ENCODE data around the gene MPHOSPH10.
"Not testable (repeated sequence)": the region's sequence is repeated elsewhere in the genome, so short reads cannot be mapped to it uniquely, and the experiment has no call there.

The MPHOSPH10 gene

DNA sequence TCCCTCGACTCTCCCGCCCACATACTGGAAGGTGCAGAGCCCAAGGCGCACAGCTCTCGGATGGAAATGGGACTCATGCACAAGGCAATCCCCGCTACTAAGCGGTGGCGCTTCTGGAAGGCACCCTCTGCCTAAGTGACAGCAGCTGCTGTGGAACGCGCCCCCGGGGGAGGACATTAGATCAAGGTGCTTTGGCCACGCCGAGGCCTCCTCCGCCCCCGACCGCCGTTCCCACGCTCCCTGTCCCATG lies 607 bp upstream of the MPHOSPH10 start:
- DNase-seq (ENCODE audit: low spot score in 2 of 2): no peak
- Mint-ChIP-seq H3K27me3 (no peaks in the 10 kb centered on the region), H3K9me3 (no peaks in the 10 kb centered on the region), H3K36me3 (ENCODE audit: insufficient read depth) (peaks cover 15% of the 10 kb centered on the region), H3K4me1 (peaks cover 15% of the 10 kb centered on the region), H3K27ac (ENCODE audit: low read depth) (no peak overlapping the region), H3K4me3 (no peak overlapping the region)
- peak; percentile 53 for ATAC-seq (replicated peaks; ENCODE audit: extremely low read depth, poor library complexity, severe bottlenecking)

- ATAC-seq (replicated peaks; ENCODE audit: extremely low read depth, poor library complexity, severe bottlenecking) (no peak), DNase-seq (ENCODE audit: low spot score in 2 of 2) (no peak)
- no peak overlapping the region for H3K27ac Mint-ChIP-seq (ENCODE audit: low read depth)
- H3K4me1 Mint-ChIP-seq: peaks cover 15% of the 10 kb centered on the region
- H3K27me3 Mint-ChIP-seq: no peaks in the 10 kb centered on the region
- peaks cover 26% of the 10 kb centered on the region for H3K36me3 Mint-ChIP-seq (ENCODE audit: insufficient read depth)
- H3K4me3 Mint-ChIP-seq: no peak overlapping the region
- no peaks in the 10 kb centered on the region for H3K9me3 Mint-ChIP-seq
These were observed 441 bp downstream of the MPHOSPH10 start for GRCh38 chr2:71130905-71131244.

DNA sequence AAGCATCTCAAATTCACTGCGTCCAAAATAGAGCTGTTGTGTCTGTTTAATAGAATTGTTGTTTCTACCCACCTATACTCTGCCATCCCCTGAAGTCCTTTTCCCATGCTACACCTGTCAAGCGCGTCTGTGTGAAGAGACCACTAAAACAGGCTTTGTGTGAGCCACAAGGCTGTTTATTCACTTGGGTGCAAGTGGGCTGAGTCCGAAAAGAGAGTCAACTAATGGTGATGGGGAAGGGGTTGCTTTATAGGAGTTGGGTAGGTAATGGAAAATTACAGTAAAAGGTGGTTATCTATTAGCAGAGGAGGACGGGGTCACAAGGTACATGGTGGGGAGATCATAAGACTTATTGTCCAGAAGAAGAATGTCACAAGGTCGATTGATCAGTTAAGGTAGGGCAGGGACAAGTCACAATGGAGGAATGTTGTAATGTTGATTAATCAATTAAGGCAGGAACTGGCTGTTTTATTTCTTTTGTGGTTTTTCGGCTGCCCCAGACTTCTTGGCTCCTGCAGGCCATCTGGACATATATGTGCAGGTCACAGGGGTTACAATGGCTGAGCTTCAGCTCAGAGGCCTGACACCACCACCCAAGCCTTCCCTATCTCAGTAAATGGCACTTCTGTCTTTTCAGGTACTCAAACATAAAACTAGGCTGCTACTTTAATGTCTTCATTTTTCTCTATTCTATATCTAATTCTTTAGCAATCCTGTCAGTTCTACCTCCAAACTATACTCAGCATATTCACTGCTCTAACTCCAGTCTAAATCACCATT lies 1.1 kb downstream of the MPHOSPH10 start:
- H3K27ac Mint-ChIP-seq (ENCODE audit: low read depth); H3K27me3 Mint-ChIP-seq; H3K4me3 Mint-ChIP-seq; ATAC-seq (replicated peaks; ENCODE audit: extremely low read depth, poor library complexity, severe bottlenecking); DNase-seq (ENCODE audit: low spot score in 2 of 2); H3K9me3 Mint-ChIP-seq: not testable (repeated sequence)
- H3K4me1 Mint-ChIP-seq: peaks cover 15% of the 10 kb centered on the region
- peaks cover 31% of the 10 kb centered on the region for H3K36me3 Mint-ChIP-seq (ENCODE audit: insufficient read depth)

DNA sequence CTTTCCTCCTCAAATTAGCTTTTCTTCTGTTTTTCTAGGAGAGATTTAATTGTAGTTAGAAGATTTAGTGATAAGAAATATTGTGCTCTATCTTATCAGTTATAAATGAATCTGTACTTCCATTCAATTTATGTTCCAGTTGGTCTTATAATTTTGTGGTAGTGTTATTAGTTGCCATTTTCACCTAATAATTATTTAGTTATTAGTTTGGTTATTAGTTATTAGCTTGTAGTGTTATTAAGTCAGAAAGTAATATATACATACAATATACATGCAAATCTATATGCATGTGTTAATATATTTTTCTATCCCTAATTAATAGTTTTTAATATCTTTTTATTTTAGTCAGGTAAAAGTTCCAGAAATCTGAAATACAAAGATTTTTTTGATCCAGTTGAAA lies 3.2 kb downstream of the MPHOSPH10 start:
- H3K4me3 Mint-ChIP-seq: no peak overlapping the region
- no peaks in the 10 kb centered on the region for H3K27me3 Mint-ChIP-seq
- H3K9me3 Mint-ChIP-seq: no peaks in the 10 kb centered on the region
- peaks cover 11% of the 10 kb centered on the region for H3K4me1 Mint-ChIP-seq
- no peak overlapping the region for H3K27ac Mint-ChIP-seq (ENCODE audit: low read depth)
- ATAC-seq (replicated peaks; ENCODE audit: extremely low read depth, poor library complexity, severe bottlenecking) (no peak), DNase-seq (ENCODE audit: low spot score in 2 of 2) (no peak)
- H3K36me3 Mint-ChIP-seq (ENCODE audit: insufficient read depth): peaks cover 46% of the 10 kb centered on the region

DNA sequence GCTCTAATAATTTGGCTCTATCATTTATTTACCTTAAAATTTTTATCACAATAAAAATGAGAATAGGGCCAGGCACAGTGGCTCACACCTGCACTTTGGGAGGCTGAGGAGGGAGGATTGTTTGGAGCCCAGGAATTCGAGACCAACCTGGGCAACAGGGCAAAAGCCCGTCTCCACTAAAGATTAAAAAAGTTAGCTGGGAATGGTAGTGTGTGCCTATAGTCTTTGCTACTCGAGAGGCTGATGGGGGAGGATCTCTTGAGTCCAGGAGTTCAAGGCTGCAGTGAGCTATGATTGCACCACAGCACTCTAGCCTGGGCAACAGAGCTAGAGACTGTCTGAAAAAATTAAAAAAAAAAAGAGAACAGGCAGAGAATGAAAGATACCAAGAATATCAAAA lies 5.7 kb downstream of the MPHOSPH10 start:
- H3K27ac Mint-ChIP-seq (ENCODE audit: low read depth): no peak overlapping the region
- H3K9me3 Mint-ChIP-seq: no peaks in the 10 kb centered on the region
- peaks cover 56% of the 10 kb centered on the region for H3K36me3 Mint-ChIP-seq (ENCODE audit: insufficient read depth)
- H3K4me1 Mint-ChIP-seq: no peaks in the 10 kb centered on the region
- H3K4me3 Mint-ChIP-seq: no peak overlapping the region
- no peak for DNase-seq (ENCODE audit: low spot score in 2 of 2)
- no peaks in the 10 kb centered on the region for H3K27me3 Mint-ChIP-seq
- no peak for ATAC-seq (replicated peaks; ENCODE audit: extremely low read depth, poor library complexity, severe bottlenecking)

DNA sequence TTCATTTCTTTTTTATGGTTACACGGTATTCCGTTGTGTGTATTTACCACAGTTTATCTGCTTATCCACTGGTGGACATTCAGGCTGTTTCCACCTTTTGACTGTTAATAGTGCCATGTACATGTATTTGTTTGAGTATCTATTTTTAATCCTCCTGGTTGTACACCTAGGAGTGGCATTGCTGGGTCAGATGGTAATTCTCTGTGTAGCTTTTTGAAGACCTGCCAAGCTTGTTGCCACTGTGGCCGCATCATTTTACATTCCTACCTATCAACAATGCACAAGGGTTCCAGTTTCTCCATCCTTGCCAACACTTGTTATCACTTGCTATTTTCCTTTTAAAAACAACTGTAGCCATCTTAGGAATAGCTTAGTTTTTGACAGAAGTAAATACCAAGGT lies 13.3 kb downstream of the MPHOSPH10 start:
- no peak overlapping the region for H3K4me3 Mint-ChIP-seq
- no peaks in the 10 kb centered on the region for H3K9me3 Mint-ChIP-seq
- H3K36me3 Mint-ChIP-seq (ENCODE audit: insufficient read depth): peaks cover 73% of the 10 kb centered on the region
- no peaks in the 10 kb centered on the region for H3K27me3 Mint-ChIP-seq
- H3K27ac Mint-ChIP-seq (ENCODE audit: low read depth): no peak overlapping the region
- no peak for ATAC-seq (replicated peaks; ENCODE audit: extremely low read depth, poor library complexity, severe bottlenecking)
- peaks cover 13% of the 10 kb centered on the region for H3K4me1 Mint-ChIP-seq
- DNase-seq (ENCODE audit: low spot score in 2 of 2): no peak

GRCh38 chr2:71148506-71149063 lies 18.2 kb downstream of the MPHOSPH10 start:
- H3K4me3 Mint-ChIP-seq: no peak overlapping the region
- no peaks in the 10 kb centered on the region for H3K27me3 Mint-ChIP-seq
- DNase-seq (ENCODE audit: low spot score in 2 of 2) (no peak), ATAC-seq (replicated peaks; ENCODE audit: extremely low read depth, poor library complexity, severe bottlenecking) (no peak)
- peak overlapping the region; percentile 16 for H3K27ac Mint-ChIP-seq (ENCODE audit: low read depth)
- H3K36me3 Mint-ChIP-seq (ENCODE audit: insufficient read depth): peaks cover 64% of the 10 kb centered on the region
- H3K4me1 Mint-ChIP-seq: peaks cover 13% of the 10 kb centered on the region
- H3K9me3 Mint-ChIP-seq: no peaks in the 10 kb centered on the region

GRCh38 chr2:71150082-71150816 lies 19.8 kb downstream of the MPHOSPH10 start:
- H3K4me1 Mint-ChIP-seq: peaks cover 5% of the 10 kb centered on the region
- peaks cover 50% of the 10 kb centered on the region for H3K36me3 Mint-ChIP-seq (ENCODE audit: insufficient read depth)
- no peak for ATAC-seq (replicated peaks; ENCODE audit: extremely low read depth, poor library complexity, severe bottlenecking)
- no peak overlapping the region for H3K27ac Mint-ChIP-seq (ENCODE audit: low read depth)
- no peak overlapping the region for H3K4me3 Mint-ChIP-seq
- no peak for DNase-seq (ENCODE audit: low spot score in 2 of 2)
- H3K9me3 Mint-ChIP-seq: no peaks in the 10 kb centered on the region
- peaks cover 3% of the 10 kb centered on the region for H3K27me3 Mint-ChIP-seq

- DNase-seq (ENCODE audit: low spot score in 2 of 2): no peak
- no peak for ATAC-seq (replicated peaks; ENCODE audit: extremely low read depth, poor library complexity, severe bottlenecking)
- H3K27me3 Mint-ChIP-seq: peaks cover 11% of the 10 kb centered on the region
- H3K4me3 Mint-ChIP-seq: no peak overlapping the region
- H3K27ac Mint-ChIP-seq (ENCODE audit: low read depth): no peak overlapping the region
- H3K9me3 Mint-ChIP-seq: no peaks in the 10 kb centered on the region
- no peaks in the 10 kb centered on the region for H3K4me1 Mint-ChIP-seq
- peaks cover 36% of the 10 kb centered on the region for H3K36me3 Mint-ChIP-seq (ENCODE audit: insufficient read depth)
These were observed 21.2 kb downstream of the MPHOSPH10 start for GRCh38 chr2:71151620-71152019.

- Mint-ChIP-seq H3K27ac (ENCODE audit: low read depth) (no peak overlapping the region), H3K36me3 (ENCODE audit: insufficient read depth) (peaks cover 15% of the 10 kb centered on the region), H3K4me3 (no peak overlapping the region)
These were observed 23.3 kb downstream of the MPHOSPH10 start for GRCh38 chr2:71153585-71154224.

DNA sequence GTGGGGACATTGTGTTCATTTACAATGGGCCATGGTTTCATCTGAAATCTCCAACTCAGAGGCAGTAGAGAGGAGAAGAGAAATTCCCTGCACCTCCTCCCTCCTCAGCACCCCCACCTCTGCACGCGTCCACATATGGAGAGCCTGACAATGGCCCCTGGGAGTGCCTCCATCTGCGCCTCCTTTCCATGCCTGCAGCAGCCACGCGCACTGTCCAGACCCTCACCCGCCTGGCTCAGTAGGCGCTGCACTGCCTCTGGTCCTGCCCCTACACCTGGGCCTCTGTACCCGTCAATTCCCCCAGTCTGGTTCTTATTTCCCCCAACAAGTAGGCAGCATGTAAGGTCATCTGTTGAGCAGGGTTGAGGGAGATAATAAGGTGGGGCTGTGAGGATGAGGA lies 23.8 kb downstream of the MPHOSPH10 start:
- ATAC-seq (replicated peaks; ENCODE audit: extremely low read depth, poor library complexity, severe bottlenecking): no peak
- Mint-ChIP-seq H3K4me1 (peaks cover 7% of the 10 kb centered on the region), H3K9me3 (no peaks in the 10 kb centered on the region), H3K36me3 (ENCODE audit: insufficient read depth) (peaks cover 9% of the 10 kb centered on the region), H3K27me3 (peaks cover 11% of the 10 kb centered on the region), H3K27ac (ENCODE audit: low read depth) (no peak overlapping the region), H3K4me3 (no peak overlapping the region)
- no peak for DNase-seq (ENCODE audit: low spot score in 2 of 2)

More at GRCh38 chr2:71153585-71154224, 23.3 kb downstream of the MPHOSPH10 start:
- H3K9me3 Mint-ChIP-seq: no peaks in the 10 kb centered on the region
- DNase-seq (ENCODE audit: low spot score in 2 of 2) (no peak), ATAC-seq (replicated peaks; ENCODE audit: extremely low read depth, poor library complexity, severe bottlenecking) (no peak)
- peaks cover 11% of the 10 kb centered on the region for H3K27me3 Mint-ChIP-seq
- H3K4me1 Mint-ChIP-seq: peaks cover 7% of the 10 kb centered on the region

DNA sequence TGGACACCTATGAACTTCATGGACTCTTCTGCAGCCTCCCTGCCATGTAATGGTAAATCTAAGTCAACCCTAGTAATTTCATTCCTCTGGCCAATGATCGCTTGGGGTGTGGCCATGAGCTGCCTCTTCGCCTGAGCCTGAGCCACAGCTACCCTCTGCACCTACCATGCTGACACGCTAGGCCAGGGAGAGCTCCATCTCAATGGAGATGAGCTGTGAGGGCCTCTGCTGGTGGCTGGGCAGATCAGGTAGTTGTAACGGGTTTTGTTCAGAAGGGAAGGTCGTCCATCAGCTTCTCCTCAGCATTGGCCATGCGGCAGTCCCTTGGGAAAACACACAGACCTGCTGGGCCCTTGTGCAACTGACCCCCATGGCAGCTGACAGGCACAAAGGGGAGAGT lies 24.4 kb downstream of the MPHOSPH10 start:
- peaks cover 6% of the 10 kb centered on the region for H3K36me3 Mint-ChIP-seq (ENCODE audit: insufficient read depth)
- H3K27ac Mint-ChIP-seq (ENCODE audit: low read depth): no peak overlapping the region
- ATAC-seq (replicated peaks; ENCODE audit: extremely low read depth, poor library complexity, severe bottlenecking) (no peak), DNase-seq (ENCODE audit: low spot score in 2 of 2) (no peak)
- H3K27me3 Mint-ChIP-seq: peaks cover 11% of the 10 kb centered on the region
- no peak overlapping the region for H3K4me3 Mint-ChIP-seq
- peaks cover 7% of the 10 kb centered on the region for H3K4me1 Mint-ChIP-seq
- H3K9me3 Mint-ChIP-seq: no peaks in the 10 kb centered on the region

GRCh38 chr2:71155846-71156245 lies 25.4 kb downstream of the MPHOSPH10 start:
- H3K27ac Mint-ChIP-seq (ENCODE audit: low read depth): no peak overlapping the region
- H3K36me3 Mint-ChIP-seq (ENCODE audit: insufficient read depth): peaks cover 2% of the 10 kb centered on the region
- peaks cover 11% of the 10 kb centered on the region for H3K27me3 Mint-ChIP-seq
- H3K4me1 Mint-ChIP-seq: peaks cover 7% of the 10 kb centered on the region
- ATAC-seq (replicated peaks; ENCODE audit: extremely low read depth, poor library complexity, severe bottlenecking): no peak
- H3K9me3 Mint-ChIP-seq: no peaks in the 10 kb centered on the region
- H3K4me3 Mint-ChIP-seq: no peak overlapping the region
- DNase-seq (ENCODE audit: low spot score in 2 of 2): no peak

All from central memory CD8-positive, alpha-beta T cell (primary cell).